Neural progenitor cell (in vitro differentiated cells): ENCODE data around the gene DLG2. TPM values are rescaled to one million over a fixed set of nuclear protein-coding genes. Genes with fewer than 3 reads are reported as not detected.

Source experiments
- DNase-seq: peaks from one replicate; pipeline ENCODE4 v3.0.0-alpha.2; 2016; ENCODE audit warnings: low spot score
- H2AFZ ChIP-seq: fragments of 200-600 bp; sonication (generic); replicated peaks from 2 replicates; pipeline ENCODE4 v1.6.1; 2016; ENCODE audit warnings: antibody characterized with exemption
- H3F3A ChIP-seq: fragments of 200-600 bp; sonication (generic); 2 replicates; pipeline ENCODE4 v1.6.1; 2016; ENCODE audit warnings: antibody characterized with exemption, low read depth
- H3K27ac ChIP-seq: fragments of 200-600 bp; sonication (generic); 2 replicates; pipeline ENCODE4 v1.5.1; 2016; ENCODE audit warnings: mild to moderate bottlenecking
- H3K27me3 ChIP-seq: fragments of 200-600 bp; sonication (generic); 2 replicates; pipeline ENCODE4 v1.6.1; 2016; ENCODE audit warnings: mild to moderate bottlenecking, moderate library complexity
- H3K36me3 ChIP-seq: fragments of 200-600 bp; sonication (generic); 2 replicates; pipeline ENCODE4 v1.5.1; 2016
- H3K4me1 ChIP-seq: fragments of 200-600 bp; sonication (generic); 2 replicates; pipeline ENCODE4 v1.6.1; 2016; ENCODE audit warnings: mixed run types
- H3K4me2 ChIP-seq: fragments of 200-600 bp; sonication (generic); 2 replicates; pipeline ENCODE4 v1.6.1; 2016
- H3K4me3 ChIP-seq: fragments of 200-600 bp; sonication (generic); 2 replicates; pipeline ENCODE4 v1.5.1; 2016
- H3K79me2 ChIP-seq: fragments of 200-600 bp; sonication (generic); 2 replicates; pipeline ENCODE4 v1.6.1; 2016; ENCODE audit warnings: low read depth
- H3K9ac ChIP-seq: fragments of 200-600 bp; sonication (generic); 2 replicates; pipeline ENCODE4 v1.6.1; 2016
- H3K9me3 ChIP-seq: fragments of 200-600 bp; sonication (generic); 2 replicates; pipeline ENCODE4 v1.5.1; 2016; ENCODE audit warnings: low read depth
- H4K20me1 ChIP-seq: fragments of 200-600 bp; sonication (generic); 2 replicates; pipeline ENCODE4 v1.6.1; 2016; ENCODE audit warnings: low read depth
- H3K27ac Mint-ChIP-seq: 3 replicates; pipeline ENCODE4 v1.8.0; 2021; ENCODE audit warnings: mixed read lengths
- H3K27me3 Mint-ChIP-seq: 2 replicates; pipeline ENCODE4 v1.8.0; 2022; ENCODE audit warnings: low read depth, mild to moderate bottlenecking, inconsistent platforms, moderate library complexity, mixed read lengths; ENCODE audit not compliant: insufficient read depth
- H3K36me3 Mint-ChIP-seq: 3 replicates; pipeline ENCODE4 v1.8.0; 2021; ENCODE audit warnings: mixed read lengths
- H3K4me1 Mint-ChIP-seq: 3 replicates; pipeline ENCODE4 v1.8.0; 2021; ENCODE audit warnings: mixed read lengths
- H3K4me3 Mint-ChIP-seq: 3 replicates; pipeline ENCODE4 v1.8.0; 2021; ENCODE audit warnings: mild to moderate bottlenecking, moderate library complexity, mixed read lengths
- H3K9me3 Mint-ChIP-seq: 3 replicates; pipeline ENCODE4 v1.8.0; 2020; ENCODE audit warnings: mixed read lengths
- CTCF ChIP-seq: fragments of 200-600 bp; sonication (generic); IDR thresholded peaks from 2 replicates; pipeline ENCODE4 v1.5.1; 2017; ENCODE audit warnings: antibody characterized with exemption, mild to moderate bottlenecking
- EZH2 ChIP-seq: fragments of 200-600 bp; sonication (generic); IDR thresholded peaks from 2 replicates; pipeline ENCODE4 v1.6.1; 2017; ENCODE audit warnings: antibody characterized with exemption, mild to moderate bottlenecking, moderate library complexity
- EZH2phosphoT487 ChIP-seq: fragments of 200-600 bp; sonication (generic); IDR thresholded peaks from 2 replicates; pipeline ENCODE4 v1.6.1; 2017; ENCODE audit warnings: antibody characterized with exemption
- total RNA-seq: library from RNA; depleted of rRNA; stranded (reverse); fragments of >200 nt; gene quantifications from 2 replicates; pipeline ENCODE4 v1.2.3, GENCODE V29; 2015; ENCODE audit warnings: low replicate concordance

DLG2 gene
- total RNA-seq, 1 donor from 2014 or later, result 7.5 TPM

- Histone ChIP-seq H2AFZ (no peak overlapping the region), H3K27ac (no peak overlapping the region), H3K4me3 (no peak overlapping the region), H3K36me3 (no peaks in the 10 kb centered on the region), H3K4me1 (peaks cover 13% of the 10 kb centered on the region), H3K27me3 (no peaks in the 10 kb centered on the region), H4K20me1 (no peaks in the 10 kb centered on the region), H3K4me2 (no peak overlapping the region), H3K79me2 (no peaks in the 10 kb centered on the region), H3K9ac (no peak overlapping the region), H3F3A (no peaks in the 10 kb centered on the region), H3K9me3 (no peaks in the 10 kb centered on the region)
- H3K9me3 Mint-ChIP-seq, result no peaks in the 10 kb centered on the region
- H3K27ac Mint-ChIP-seq, result no peak overlapping the region
- no peak overlapping the region for H3K4me3 Mint-ChIP-seq
- H3K36me3 Mint-ChIP-seq, result peaks cover 1% of the 10 kb centered on the region
- no peak for DNase-seq
- TF ChIP-seq EZH2phosphoT487 (no peak), CTCF (no peak), EZH2 (no peak)
- peaks cover 25% of the 10 kb centered on the region for H3K4me1 Mint-ChIP-seq
- H3K27me3 Mint-ChIP-seq, result no peaks in the 10 kb centered on the region
Measured at GRCh38 chr11:83480811-83481210, 2146.3 kb downstream of the DLG2 start.

GRCh38 chr11:83480251-83480650 lies 2146.9 kb downstream of the DLG2 start:
- Mint-ChIP-seq H3K9me3 (no peaks in the 10 kb centered on the region), H3K27ac (peak overlapping the region; percentile 14), H3K4me3 (no peak overlapping the region), H3K4me1 (peaks cover 28% of the 10 kb centered on the region), H3K36me3 (peaks cover 1% of the 10 kb centered on the region), H3K27me3 (peaks cover under 1% of the 10 kb centered on the region)
- H3K4me1 ChIP-seq, result peaks cover 13% of the 10 kb centered on the region
- no peak for TF ChIP-seq EZH2
- no peak for TF ChIP-seq EZH2phosphoT487
- no peak for TF ChIP-seq CTCF
- H3F3A ChIP-seq, result no peaks in the 10 kb centered on the region
- H3K79me2 ChIP-seq, result no peaks in the 10 kb centered on the region
- no peak overlapping the region for H3K4me2 ChIP-seq
- H3K9ac ChIP-seq, result no peak overlapping the region
- no peak for DNase-seq
- no peaks in the 10 kb centered on the region for H4K20me1 ChIP-seq
- H3K9me3 ChIP-seq, result no peaks in the 10 kb centered on the region
- no peak overlapping the region for H2AFZ ChIP-seq
- H3K27me3 ChIP-seq, result no peaks in the 10 kb centered on the region
- no peaks in the 10 kb centered on the region for H3K36me3 ChIP-seq
- no peak overlapping the region for H3K27ac ChIP-seq
- no peak overlapping the region for H3K4me3 ChIP-seq

- Mint-ChIP-seq H3K4me1 (peaks cover 21% of the 10 kb centered on the region), H3K9me3 (no peaks in the 10 kb centered on the region), H3K27me3 (peaks cover 3% of the 10 kb centered on the region), H3K4me3 (no peak overlapping the region), H3K36me3 (no peaks in the 10 kb centered on the region), H3K27ac (no peak overlapping the region)
- H3K79me2 ChIP-seq, result no peaks in the 10 kb centered on the region
- H3K9ac ChIP-seq, result no peak overlapping the region
- H3K4me1 ChIP-seq, result peaks cover 4% of the 10 kb centered on the region
- H3K36me3 ChIP-seq, result no peaks in the 10 kb centered on the region
- no peaks in the 10 kb centered on the region for H3F3A ChIP-seq
- H3K4me2 ChIP-seq, result no peak overlapping the region
- TF ChIP-seq EZH2phosphoT487 (no peak), CTCF (no peak), EZH2 (no peak)
- no peaks in the 10 kb centered on the region for H3K27me3 ChIP-seq
- no peaks in the 10 kb centered on the region for H4K20me1 ChIP-seq
- H3K4me3 ChIP-seq, result no peak overlapping the region
- H3K9me3 ChIP-seq, result no peaks in the 10 kb centered on the region
- no peak overlapping the region for H2AFZ ChIP-seq
- H3K27ac ChIP-seq, result no peak overlapping the region
- no peak for DNase-seq
Measured at GRCh38 chr11:83477772-83478171, 2149.4 kb downstream of the DLG2 start.
